Endothelial cell (in vitro differentiated cells): Measurements from ENCODE around the gene CDH19. TPM values are rescaled to one million over a fixed set of nuclear protein-coding genes. Genes with fewer than 3 reads are reported as not detected.

ENCODE experiments used
- DNase-seq: peaks from one replicate; pipeline ENCODE4 v3.0.0; 2021; ENCODE audit warnings: low spot score
- H3K27ac Mint-ChIP-seq: one replicate; pipeline ENCODE4 v1.8.0; 2021; ENCODE audit warnings: mixed read lengths, inconsistent platforms; ENCODE audit not compliant: unreplicated experiment
- H3K27me3 Mint-ChIP-seq: one replicate; pipeline ENCODE4 v1.8.0; 2021; ENCODE audit warnings: mild to moderate bottlenecking, moderate library complexity, mixed read lengths, inconsistent platforms; ENCODE audit not compliant: unreplicated experiment
- H3K36me3 Mint-ChIP-seq: one replicate; pipeline ENCODE4 v1.8.0; 2021; ENCODE audit warnings: mild to moderate bottlenecking, low read depth, mixed read lengths, inconsistent platforms; ENCODE audit not compliant: unreplicated experiment
- H3K4me1 Mint-ChIP-seq: one replicate; pipeline ENCODE4 v1.8.0; 2021; ENCODE audit warnings: mild to moderate bottlenecking, mixed read lengths, inconsistent platforms; ENCODE audit not compliant: unreplicated experiment
- H3K4me3 Mint-ChIP-seq: one replicate; pipeline ENCODE4 v1.8.0; 2021; ENCODE audit warnings: mild to moderate bottlenecking, mixed read lengths, inconsistent platforms; ENCODE audit not compliant: unreplicated experiment
- H3K9me3 Mint-ChIP-seq: one replicate; pipeline ENCODE4 v1.8.0; 2021; ENCODE audit warnings: mixed read lengths, inconsistent platforms; ENCODE audit not compliant: unreplicated experiment
- CTCF ChIP-seq: fragments of 200-600 bp; sonication (generic); IDR thresholded peaks from one replicate; pipeline ENCODE4 v1.5.0; 2021; ENCODE audit warnings: antibody characterized with exemption; ENCODE audit not compliant: unreplicated experiment
- total RNA-seq: library from RNA; stranded (reverse); fragmentation: NEBNext Ultra II Directional; extraction: Animal tissue kit (Norgen Biotek cat#: 25700); gene quantifications from one replicate; pipeline ENCODE4 v1.2.1, GENCODE V29; 2021; ENCODE audit not compliant: unreplicated experiment

CDH19 gene
- total RNA-seq, 1 donor from 2014 or later: not detected

DNA sequence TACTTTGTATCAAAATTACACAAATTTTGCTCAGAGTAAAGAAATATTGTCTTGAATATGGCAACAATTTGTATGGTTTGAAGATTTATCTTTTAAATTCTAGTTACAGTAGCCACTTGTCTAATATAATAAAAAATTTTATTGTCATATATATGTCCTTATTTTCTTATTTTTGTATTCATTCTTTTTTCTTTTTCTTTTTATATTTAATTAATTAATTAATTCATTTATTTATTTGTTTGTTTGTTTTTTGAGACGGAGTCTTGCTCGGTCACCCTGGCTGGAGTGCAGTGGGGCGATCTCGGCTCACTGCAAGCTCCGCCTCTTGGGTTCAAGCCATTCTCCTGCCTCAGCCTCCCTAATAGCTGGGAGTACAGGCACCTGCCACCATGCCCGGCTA lies 3.7 kb upstream of the CDH19 start:
- no peaks in the 10 kb centered on the region for H3K9me3 Mint-ChIP-seq
- H3K4me3 Mint-ChIP-seq: no peak overlapping the region
- TF ChIP-seq CTCF: no peak
- H3K27ac Mint-ChIP-seq: no peak overlapping the region
- H3K36me3 Mint-ChIP-seq: no peaks in the 10 kb centered on the region
- H3K27me3 Mint-ChIP-seq: no peaks in the 10 kb centered on the region
- DNase-seq: no peak
- no peaks in the 10 kb centered on the region for H3K4me1 Mint-ChIP-seq

DNA sequence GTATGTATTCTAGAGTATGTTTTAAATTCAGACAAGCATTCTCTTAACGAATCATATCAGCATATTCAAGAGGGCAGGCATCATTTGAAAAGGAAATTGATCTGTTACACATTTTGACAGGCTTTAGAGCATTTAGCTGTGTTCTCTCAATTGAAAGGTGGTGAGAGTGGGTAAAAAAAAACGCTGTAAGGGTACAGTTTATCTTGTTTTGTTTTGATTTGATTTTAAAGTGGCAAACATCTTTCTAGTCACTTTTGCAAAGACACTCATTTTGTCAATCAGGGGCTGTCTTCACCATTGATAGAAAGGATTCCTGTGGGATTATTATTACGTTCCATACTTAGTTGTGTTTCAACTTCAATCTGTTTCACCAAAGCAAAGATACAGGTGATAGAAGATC lies 2.2 kb downstream of the CDH19 start:
- H3K4me3 Mint-ChIP-seq: no peak overlapping the region
- no peaks in the 10 kb centered on the region for H3K4me1 Mint-ChIP-seq
- no peak for DNase-seq
- no peak overlapping the region for H3K27ac Mint-ChIP-seq
- H3K9me3 Mint-ChIP-seq: no peaks in the 10 kb centered on the region
- H3K36me3 Mint-ChIP-seq: no peaks in the 10 kb centered on the region
- no peak for TF ChIP-seq CTCF
- H3K27me3 Mint-ChIP-seq: no peaks in the 10 kb centered on the region

DNA sequence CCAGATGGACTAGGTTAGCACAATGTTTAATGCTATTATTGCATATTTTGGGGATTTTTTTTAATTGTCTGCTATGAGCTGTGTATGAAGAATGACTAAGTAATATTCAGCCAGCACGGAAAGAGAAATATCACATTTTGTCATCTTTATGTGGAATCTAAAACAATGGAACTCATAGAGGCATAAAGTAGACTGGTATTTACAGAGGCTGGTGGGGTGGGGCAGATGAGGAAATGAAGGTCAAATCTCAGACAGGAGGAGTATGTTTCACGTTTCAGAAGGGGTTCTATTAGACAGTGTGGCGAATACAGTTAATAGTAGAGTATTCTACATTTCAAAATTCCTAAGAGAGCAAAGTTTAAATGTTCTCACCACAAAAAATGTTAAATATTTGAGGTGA lies 4.7 kb downstream of the CDH19 start:
- no peak for TF ChIP-seq CTCF
- no peaks in the 10 kb centered on the region for H3K9me3 Mint-ChIP-seq
- peaks cover 1% of the 10 kb centered on the region for H3K27me3 Mint-ChIP-seq
- DNase-seq: no peak
- no peaks in the 10 kb centered on the region for H3K36me3 Mint-ChIP-seq
- H3K27ac Mint-ChIP-seq: no peak overlapping the region
- no peak overlapping the region for H3K4me3 Mint-ChIP-seq
- no peaks in the 10 kb centered on the region for H3K4me1 Mint-ChIP-seq

DNA sequence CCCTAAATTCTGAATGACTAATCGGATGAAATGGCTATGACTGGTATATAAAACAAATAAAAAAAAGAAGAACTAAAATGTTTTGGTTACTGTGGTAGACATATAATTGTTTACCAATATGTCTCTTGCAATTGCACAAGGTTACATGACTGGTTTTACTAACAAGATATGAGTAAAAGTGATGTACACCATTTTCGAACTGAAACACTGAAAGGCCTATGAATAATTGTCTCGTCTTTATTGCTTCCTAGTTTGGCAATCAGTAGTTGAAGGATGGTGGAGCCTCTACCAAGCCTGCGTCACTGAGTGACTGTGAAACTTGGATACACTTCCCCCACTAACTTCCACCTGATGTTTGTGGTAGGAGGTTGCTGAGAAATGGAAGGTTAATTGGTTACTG lies 16.5 kb downstream of the CDH19 start:
- no peaks in the 10 kb centered on the region for H3K36me3 Mint-ChIP-seq
- no peak overlapping the region for H3K27ac Mint-ChIP-seq
- no peaks in the 10 kb centered on the region for H3K9me3 Mint-ChIP-seq
- H3K27me3 Mint-ChIP-seq: peaks cover 3% of the 10 kb centered on the region
- DNase-seq: no peak
- no peak for TF ChIP-seq CTCF
- H3K4me1 Mint-ChIP-seq: no peaks in the 10 kb centered on the region
- H3K4me3 Mint-ChIP-seq: no peak overlapping the region

DNA sequence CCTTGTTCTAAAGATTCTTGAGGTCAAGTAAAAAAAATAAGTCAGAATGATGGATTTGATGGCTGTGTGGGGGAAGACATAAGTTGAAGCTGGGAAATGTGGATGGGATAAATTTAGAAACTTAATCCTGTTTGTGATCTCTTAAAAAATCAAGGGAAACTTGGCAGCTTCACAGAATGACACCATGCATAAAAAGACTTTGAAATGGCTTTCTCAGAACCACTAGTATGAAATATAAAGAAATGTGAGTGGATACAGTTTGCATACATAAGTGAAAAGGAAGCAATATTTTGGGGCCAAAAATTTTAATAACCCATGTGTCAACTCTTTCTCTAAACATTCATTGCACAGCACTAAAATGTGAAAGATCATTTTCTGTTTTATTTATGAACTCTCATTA lies 21.7 kb downstream of the CDH19 start:
- H3K27ac Mint-ChIP-seq: no peak overlapping the region
- no peak overlapping the region for H3K4me3 Mint-ChIP-seq
- TF ChIP-seq CTCF: no peak
- no peaks in the 10 kb centered on the region for H3K9me3 Mint-ChIP-seq
- H3K27me3 Mint-ChIP-seq: no peaks in the 10 kb centered on the region
- H3K36me3 Mint-ChIP-seq: no peaks in the 10 kb centered on the region
- H3K4me1 Mint-ChIP-seq: no peaks in the 10 kb centered on the region
- DNase-seq: no peak
